OCI-LY1 (cell line): ENCODE data around the gene CAMK2A.

Experiments used
- H2AFZ ChIP-seq: fragments of 200-600 bp; sonication (generic), shearing (Covaris generic); 2 replicates; pipeline ENCODE4 v1.6.0; 2014; ENCODE audit warnings: antibody characterized with exemption, mild to moderate bottlenecking, low read length
- H3F3A ChIP-seq: fragments of 200-600 bp; sonication (generic), shearing (Covaris generic); 2 replicates; pipeline ENCODE4 v1.6.0; 2014; ENCODE audit warnings: mild to moderate bottlenecking, antibody characterized with exemption, low read length, moderate library complexity; ENCODE audit not compliant: insufficient read depth
- H3K27ac ChIP-seq: fragments of 200-600 bp; sonication (generic); 2 replicates; pipeline ENCODE4 v1.5.1; 2014; ENCODE audit warnings: low read length, mixed run types, mild to moderate bottlenecking, low read depth; ENCODE audit not compliant: poor library complexity, severe bottlenecking
- H3K27me3 ChIP-seq: fragments of 200-600 bp; sonication (generic); 2 replicates; pipeline ENCODE4 v1.6.0; 2014; ENCODE audit warnings: antibody characterized with exemption, mild to moderate bottlenecking, low read length, moderate library complexity; ENCODE audit not compliant: insufficient read depth
- H3K36me3 ChIP-seq: fragments of 200-600 bp; sonication (generic); 2 replicates; pipeline ENCODE4 v1.6.1; 2014; ENCODE audit warnings: mild to moderate bottlenecking, antibody characterized with exemption, low read length, moderate library complexity, mixed read lengths; ENCODE audit not compliant: insufficient read depth
- H3K4me1 ChIP-seq: fragments of 200-600 bp; sonication (generic); 2 replicates; pipeline ENCODE4 v1.5.1; 2014; ENCODE audit warnings: mild to moderate bottlenecking, low read length, moderate library complexity; ENCODE audit not compliant: insufficient read depth, severe bottlenecking
- H3K4me2 ChIP-seq: fragments of 200-600 bp; sonication (generic), shearing (Covaris generic); 2 replicates; pipeline ENCODE4 v1.6.1; 2014; ENCODE audit warnings: low read length
- H3K4me3 ChIP-seq: fragments of 200-600 bp; sonication (generic); 2 replicates; pipeline ENCODE4 v1.5.1; 2014; ENCODE audit warnings: low read length, low read depth, mild to moderate bottlenecking, mixed read lengths; ENCODE audit not compliant: poor library complexity, severe bottlenecking
- H3K79me2 ChIP-seq: fragments of 200-600 bp; shearing (Covaris generic); 2 replicates; pipeline ENCODE4 v1.6.1; 2016; ENCODE audit warnings: mixed run types, low read length, mixed read lengths; ENCODE audit not compliant: insufficient read depth
- H3K9ac ChIP-seq: fragments of 200-600 bp; sonication (generic), shearing (Covaris generic); 2 replicates; pipeline ENCODE4 v1.6.1; 2014; ENCODE audit warnings: mild to moderate bottlenecking, low read length, mixed read lengths
- H3K9me2 ChIP-seq: fragments of 200-600 bp; sonication (generic), shearing (Covaris generic); 2 replicates; pipeline ENCODE4 v1.6.1; 2014; ENCODE audit warnings: low read depth, mild to moderate bottlenecking, low read length, mixed read lengths
- H3K9me3 ChIP-seq: fragments of 200-600 bp; shearing (Covaris generic); 2 replicates; pipeline ENCODE4 v1.6.1; 2014; ENCODE audit warnings: low read length, mixed read lengths
- H4K20me1 ChIP-seq: fragments of 200-600 bp; sonication (generic), shearing (Covaris generic); 2 replicates; pipeline ENCODE4 v1.6.0; 2016; ENCODE audit warnings: mild to moderate bottlenecking, low read length; ENCODE audit not compliant: insufficient read depth
- CTCF ChIP-seq: fragments of 200-600 bp; sonication (generic), shearing (Covaris generic); IDR thresholded peaks from 2 replicates; pipeline ENCODE4 v1.5.1; 2017; ENCODE audit warnings: mild to moderate bottlenecking, antibody characterized with exemption, low read length, moderate library complexity, mixed read lengths
- EZH2 ChIP-seq: fragments of 200-600 bp; sonication (generic), shearing (Covaris generic); IDR thresholded peaks from 2 replicates; pipeline ENCODE4 v1.8.0; 2017; ENCODE audit warnings: borderline replicate concordance, mixed run types, mild to moderate bottlenecking, antibody characterized with exemption, low read length, moderate library complexity, mixed read lengths

CAMK2A gene

GRCh38 chr5:150255659-150256409 is 33.7 kb downstream of the CAMK2A start:
- H3K36me3 ChIP-seq = no peaks in the 10 kb centered on the region
- TF ChIP-seq EZH2 = no peak
- H3K4me1 ChIP-seq = no peaks in the 10 kb centered on the region
- no peak overlapping the region for H3K27ac ChIP-seq
- no peaks in the 10 kb centered on the region for H3K79me2 ChIP-seq
- H2AFZ ChIP-seq = no peak overlapping the region
- no peak overlapping the region for H3K9ac ChIP-seq
- no peak overlapping the region for H3K4me2 ChIP-seq
- H3K27me3 ChIP-seq = no peaks in the 10 kb centered on the region; the same call in none of the 2 replicates
- no peaks in the 10 kb centered on the region for H3K9me3 ChIP-seq
- no peaks in the 10 kb centered on the region for H3K9me2 ChIP-seq
- no peaks in the 10 kb centered on the region for H3F3A ChIP-seq
- H3K4me3 ChIP-seq = no peak overlapping the region
- no peaks in the 10 kb centered on the region for H4K20me1 ChIP-seq

- no peak overlapping the region for H2AFZ ChIP-seq
- no peaks in the 10 kb centered on the region for H3F3A ChIP-seq
- H3K79me2 ChIP-seq = no peaks in the 10 kb centered on the region
- no peak overlapping the region for H3K4me2 ChIP-seq
- H3K9ac ChIP-seq = no peak overlapping the region
- H3K4me3 ChIP-seq = no peak overlapping the region
- H3K27me3 ChIP-seq = no peaks in the 10 kb centered on the region; the same call in 1 of the 2 replicates
- no peaks in the 10 kb centered on the region for H4K20me1 ChIP-seq
- no peaks in the 10 kb centered on the region for H3K4me1 ChIP-seq
- H3K36me3 ChIP-seq = no peaks in the 10 kb centered on the region
- TF ChIP-seq CTCF = no peak
- no peak for TF ChIP-seq EZH2
- H3K9me3 ChIP-seq = no peaks in the 10 kb centered on the region
- no peak overlapping the region for H3K27ac ChIP-seq
- no peaks in the 10 kb centered on the region for H3K9me2 ChIP-seq
Observed at GRCh38 chr5:150254774-150255173, 34.8 kb downstream of the CAMK2A start.

- Histone ChIP-seq H2AFZ (no peak overlapping the region), H3K27me3 (no peaks in the 10 kb centered on the region; the same call in 1 of the 2 replicates), H3K36me3 (no peaks in the 10 kb centered on the region), H3K9ac (no peak overlapping the region), H4K20me1 (no peaks in the 10 kb centered on the region), H3K4me2 (no peak overlapping the region), H3F3A (no peaks in the 10 kb centered on the region), H3K4me3 (no peak overlapping the region), H3K79me2 (no peaks in the 10 kb centered on the region), H3K4me1 (no peaks in the 10 kb centered on the region), H3K9me2 (no peaks in the 10 kb centered on the region), H3K27ac (no peak overlapping the region), H3K9me3 (no peaks in the 10 kb centered on the region)
- TF ChIP-seq CTCF (no peak), EZH2 (no peak)
Observed at GRCh38 chr5:150254363-150254762, 35.2 kb downstream of the CAMK2A start.
